ENCODE measurements around the gene SMPD4. TPM values are rescaled to one million over a fixed set of nuclear protein-coding genes. Genes with fewer than 3 reads are reported as not detected.
"Not testable (repeated sequence)": the region's sequence is repeated elsewhere in the genome, so short reads cannot be mapped to it uniquely, and the experiment has no call there.

Gene SMPD4
- total RNA-seq, 1 experiment from 2014 or later: 98.9 TPM

DNA sequence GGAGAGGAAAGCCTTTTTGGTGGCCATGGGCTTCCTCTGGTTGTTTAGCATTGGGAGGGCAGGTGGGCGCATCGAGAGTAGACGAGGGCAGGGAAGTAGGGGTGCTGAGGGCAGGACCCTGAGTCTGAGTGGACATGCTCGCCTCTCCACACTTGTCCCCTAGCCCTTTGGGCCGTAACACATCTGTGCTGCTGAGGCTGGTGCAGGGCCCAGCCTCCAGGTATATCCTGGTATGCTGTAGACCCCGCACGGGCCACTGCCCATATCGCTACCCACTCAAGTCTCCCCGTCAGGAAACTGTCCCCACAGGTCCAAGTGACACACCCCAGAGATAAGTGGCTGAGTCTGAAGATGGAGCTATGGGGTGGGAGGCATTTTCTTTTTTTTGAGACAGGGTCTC, 22.8 kb downstream of the SMPD4 start:
- Histone ChIP-seq H3K27me3 (ENCODE audit: insufficient read depth, low read length) (no peaks in the 10 kb centered on the region), H4K20me1 (ENCODE audit: insufficient read depth) (no peaks in the 10 kb centered on the region), H3K4me3 (replicated peaks in 1 of 2; ENCODE audit: low read depth in 1 of 2, low read length in 2 of 2) (no peak overlapping the region), H3K9me2 (ENCODE audit: insufficient read depth) (no peaks in the 10 kb centered on the region), H2AFZ (ENCODE audit: low read depth, low read length, poor library complexity, severe bottlenecking) (no peak overlapping the region), H3K9ac (ENCODE audit: low read length) (no peak overlapping the region), H3K36me3 (ENCODE audit: control insufficient read depth in 1 of 2, insufficient read depth in 2 of 2, low read length in 2 of 2) (no peaks in the 10 kb centered on the region; a peak in 1 of 4 replicates), H3K4me1 (ENCODE audit: control insufficient read depth in 1 of 2, insufficient read depth in 2 of 2, low read length in 2 of 2) (no peaks in the 10 kb centered on the region), H3K27ac (ENCODE audit: low read depth, low read length) (no peak overlapping the region), H3K9me3 (ENCODE audit: control insufficient read depth in 1 of 2, insufficient read depth in 1 of 2, low read depth in 1 of 2, low read length in 2 of 2) (no peaks in the 10 kb centered on the region), H3K4me2 (ENCODE audit: low read length) (no peak overlapping the region), H3K79me2 (ENCODE audit: insufficient read depth, low read length) (no peaks in the 10 kb centered on the region)
- ChIA-PET RAD21 (ENCODE audit: low non-redundant PET in 1 of 2, low total read pairs in 2 of 2, uncharacterized antibody in 2 of 2, unreplicated experiment in 2 of 2) (no interaction called here), CTCF (no interaction called here), POLR2A (no interaction called here)
- no peak for TF ChIP-seq ELF1 (IDR thresholded peaks at IDR 0.05; ENCODE audit: borderline replicate concordance, low read depth)
- no peak for TF ChIP-seq POLR2A (IDR thresholded peaks at IDR 0.05; ENCODE audit: borderline replicate concordance, extremely low read depth, insufficient read depth, insufficient read length)
- no peak for TF ChIP-seq CBX3 (IDR thresholded peaks at IDR 0.05; ENCODE audit: low read depth)
- TF ChIP-seq FOSL1 (IDR thresholded peaks at IDR 0.05; ENCODE audit: low read depth): no peak
- no peak for TF ChIP-seq EZH2 (IDR thresholded peaks at IDR 0.05)
- TF ChIP-seq, protein P1, sequence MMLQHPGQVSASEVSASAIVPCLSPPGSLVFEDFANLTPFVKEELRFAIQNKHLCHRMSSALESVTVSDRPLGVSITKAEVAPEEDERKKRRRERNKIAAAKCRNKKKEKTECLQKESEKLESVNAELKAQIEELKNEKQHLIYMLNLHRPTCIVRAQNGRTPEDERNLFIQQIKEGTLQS (IDR thresholded peaks at IDR 0.05): no peak
- TF ChIP-seq RAD21 (IDR thresholded peaks at IDR 0.05; ENCODE audit: low read depth): no peak
- no peak for TF ChIP-seq JUND (IDR thresholded peaks at IDR 0.05)
- TF ChIP-seq, protein P2, sequence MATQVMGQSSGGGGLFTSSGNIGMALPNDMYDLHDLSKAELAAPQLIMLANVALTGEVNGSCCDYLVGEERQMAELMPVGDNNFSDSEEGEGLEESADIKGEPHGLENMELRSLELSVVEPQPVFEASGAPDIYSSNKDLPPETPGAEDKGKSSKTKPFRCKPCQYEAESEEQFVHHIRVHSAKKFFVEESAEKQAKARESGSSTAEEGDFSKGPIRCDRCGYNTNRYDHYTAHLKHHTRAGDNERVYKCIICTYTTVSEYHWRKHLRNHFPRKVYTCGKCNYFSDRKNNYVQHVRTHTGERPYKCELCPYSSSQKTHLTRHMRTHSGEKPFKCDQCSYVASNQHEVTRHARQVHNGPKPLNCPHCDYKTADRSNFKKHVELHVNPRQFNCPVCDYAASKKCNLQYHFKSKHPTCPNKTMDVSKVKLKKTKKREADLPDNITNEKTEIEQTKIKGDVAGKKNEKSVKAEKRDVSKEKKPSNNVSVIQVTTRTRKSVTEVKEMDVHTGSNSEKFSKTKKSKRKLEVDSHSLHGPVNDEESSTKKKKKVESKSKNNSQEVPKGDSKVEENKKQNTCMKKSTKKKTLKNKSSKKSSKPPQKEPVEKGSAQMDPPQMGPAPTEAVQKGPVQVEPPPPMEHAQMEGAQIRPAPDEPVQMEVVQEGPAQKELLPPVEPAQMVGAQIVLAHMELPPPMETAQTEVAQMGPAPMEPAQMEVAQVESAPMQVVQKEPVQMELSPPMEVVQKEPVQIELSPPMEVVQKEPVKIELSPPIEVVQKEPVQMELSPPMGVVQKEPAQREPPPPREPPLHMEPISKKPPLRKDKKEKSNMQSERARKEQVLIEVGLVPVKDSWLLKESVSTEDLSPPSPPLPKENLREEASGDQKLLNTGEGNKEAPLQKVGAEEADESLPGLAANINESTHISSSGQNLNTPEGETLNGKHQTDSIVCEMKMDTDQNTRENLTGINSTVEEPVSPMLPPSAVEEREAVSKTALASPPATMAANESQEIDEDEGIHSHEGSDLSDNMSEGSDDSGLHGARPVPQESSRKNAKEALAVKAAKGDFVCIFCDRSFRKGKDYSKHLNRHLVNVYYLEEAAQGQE (IDR thresholded peaks at IDR 0.05; ENCODE audit: low read depth): no peak
- no peak for TF ChIP-seq CEBPB (IDR thresholded peaks at IDR 0.05; ENCODE audit: low read depth)
- TF ChIP-seq, protein P3, sequence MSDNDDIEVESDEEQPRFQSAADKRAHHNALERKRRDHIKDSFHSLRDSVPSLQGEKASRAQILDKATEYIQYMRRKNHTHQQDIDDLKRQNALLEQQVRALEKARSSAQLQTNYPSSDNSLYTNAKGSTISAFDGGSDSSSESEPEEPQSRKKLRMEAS (IDR thresholded peaks at IDR 0.05): no peak
- no peak for TF ChIP-seq SRF (IDR thresholded peaks at IDR 0.05; ENCODE audit: low read depth)
- TF ChIP-seq SP1 (IDR thresholded peaks at IDR 0.05; ENCODE audit: low read depth): no peak
- no peak for TF ChIP-seq POLR2AphosphoS5 (IDR thresholded peaks at IDR 0.05; ENCODE audit: low read depth, low read length)
- no peak for TF ChIP-seq ZFX (IDR thresholded peaks at IDR 0.05)
- no peak for TF ChIP-seq ZNF274 (IDR thresholded peaks at IDR 0.05; ENCODE audit: low read depth, low read length)
- TF ChIP-seq, protein P4, sequence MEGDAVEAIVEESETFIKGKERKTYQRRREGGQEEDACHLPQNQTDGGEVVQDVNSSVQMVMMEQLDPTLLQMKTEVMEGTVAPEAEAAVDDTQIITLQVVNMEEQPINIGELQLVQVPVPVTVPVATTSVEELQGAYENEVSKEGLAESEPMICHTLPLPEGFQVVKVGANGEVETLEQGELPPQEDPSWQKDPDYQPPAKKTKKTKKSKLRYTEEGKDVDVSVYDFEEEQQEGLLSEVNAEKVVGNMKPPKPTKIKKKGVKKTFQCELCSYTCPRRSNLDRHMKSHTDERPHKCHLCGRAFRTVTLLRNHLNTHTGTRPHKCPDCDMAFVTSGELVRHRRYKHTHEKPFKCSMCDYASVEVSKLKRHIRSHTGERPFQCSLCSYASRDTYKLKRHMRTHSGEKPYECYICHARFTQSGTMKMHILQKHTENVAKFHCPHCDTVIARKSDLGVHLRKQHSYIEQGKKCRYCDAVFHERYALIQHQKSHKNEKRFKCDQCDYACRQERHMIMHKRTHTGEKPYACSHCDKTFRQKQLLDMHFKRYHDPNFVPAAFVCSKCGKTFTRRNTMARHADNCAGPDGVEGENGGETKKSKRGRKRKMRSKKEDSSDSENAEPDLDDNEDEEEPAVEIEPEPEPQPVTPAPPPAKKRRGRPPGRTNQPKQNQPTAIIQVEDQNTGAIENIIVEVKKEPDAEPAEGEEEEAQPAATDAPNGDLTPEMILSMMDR (IDR thresholded peaks at IDR 0.05 in 2 of 3, conservative IDR thresholded peaks at IDR 0.05 in 1 of 3; ENCODE audit: borderline replicate concordance in 1 of 3, insufficient read depth in 1 of 3, low read depth in 2 of 3, low read length in 2 of 3): no peak
- no peak for ATAC-seq
- no peak for DNase-seq (ENCODE audit: low read depth, low spot score)
- intact Hi-C loops (cut with micrococcal nuclease): no loop called here
- BruUV-seq (replicated peaks): no TSS peak

DNA sequence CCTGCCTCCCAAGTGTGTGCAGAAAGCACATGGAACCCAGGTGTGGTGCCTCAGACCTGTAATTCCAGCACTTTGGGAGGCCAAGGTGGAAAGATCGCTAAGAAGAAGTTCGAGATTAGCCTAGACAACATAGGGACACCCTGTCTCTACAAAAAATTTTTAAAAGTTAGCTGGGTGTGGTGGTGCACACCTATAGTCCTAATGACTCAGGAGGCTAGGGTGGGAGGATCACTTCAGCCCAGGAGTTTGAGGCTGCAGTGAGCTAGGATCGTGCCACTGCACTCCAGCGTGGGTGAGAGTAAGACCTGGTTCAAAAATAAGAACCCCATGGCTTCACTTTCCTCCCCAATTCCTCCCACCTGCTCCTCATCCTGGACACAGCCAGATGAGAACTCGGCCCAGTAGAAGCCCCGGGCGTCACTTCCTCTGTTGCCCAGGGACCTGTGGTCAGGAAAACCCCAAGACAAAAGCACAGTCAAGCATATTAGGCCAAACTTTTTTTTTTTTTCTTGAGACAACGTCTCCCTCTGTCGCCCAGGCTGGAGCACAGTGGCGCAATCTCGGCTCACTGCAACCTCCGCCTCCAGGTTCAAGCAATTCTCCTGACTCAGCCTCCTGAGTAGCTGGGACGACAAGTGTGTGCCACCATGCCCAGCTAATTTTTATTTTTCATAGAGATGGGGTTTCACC, 23.4 kb downstream of the SMPD4 start:
- H3K9ac ChIP-seq (ENCODE audit: low read length); intact Hi-C loops (cut with micrococcal nuclease); H3K27ac ChIP-seq (ENCODE audit: low read depth, low read length); CTCF ChIA-PET; H3K4me1 ChIP-seq (ENCODE audit: control insufficient read depth in 1 of 2, insufficient read depth in 2 of 2, low read length in 2 of 2); H4K20me1 ChIP-seq (ENCODE audit: insufficient read depth); H3K4me3 ChIP-seq (replicated peaks in 1 of 2; ENCODE audit: low read depth in 1 of 2, low read length in 2 of 2); ATAC-seq; H3K79me2 ChIP-seq (ENCODE audit: insufficient read depth, low read length); RAD21 ChIA-PET (ENCODE audit: low non-redundant PET in 1 of 2, low total read pairs in 2 of 2, uncharacterized antibody in 2 of 2, unreplicated experiment in 2 of 2); H3K9me3 ChIP-seq (ENCODE audit: control insufficient read depth in 1 of 2, insufficient read depth in 1 of 2, low read depth in 1 of 2, low read length in 2 of 2); BruUV-seq (replicated peaks); POLR2A ChIA-PET; H3K4me2 ChIP-seq (ENCODE audit: low read length); H2AFZ ChIP-seq (ENCODE audit: low read depth, low read length, poor library complexity, severe bottlenecking); H3K9me2 ChIP-seq (ENCODE audit: insufficient read depth); H3K27me3 ChIP-seq (ENCODE audit: insufficient read depth, low read length); DNase-seq (ENCODE audit: low read depth, low spot score); H3K36me3 ChIP-seq (ENCODE audit: control insufficient read depth in 1 of 2, insufficient read depth in 2 of 2, low read length in 2 of 2): not testable (repeated sequence)
